Uterus (tissue), 4 donors: ENCODE data around the gene MFAP4. TPM values are rescaled to one million over a fixed set of nuclear protein-coding genes. Genes with fewer than 3 reads are reported as not detected.
A peak's percentile ranks its signal among the peaks of the same experiment; 100 is the strongest.

Experiments
- DNase-seq, 2 donors: peaks; one replicate each; pipeline ENCODE4 v3.0.0-alpha.2; 2019 to 2020
- H3K27ac ChIP-seq, 2 donors: fragments of 200-600 bp; sonication (generic); 1 replicate in 1 of 2; 2 replicates in 1 of 2; pipeline ENCODE4 v1.5.1; 2016 to 2018
- H3K27me3 ChIP-seq, 2 donors: fragments of 200-600 bp; sonication (generic); one replicate each; pipeline ENCODE4 v1.5.1; 2018 to 2019; ENCODE audit warnings: control low read depth in 1 of 2
- H3K36me3 ChIP-seq, 2 donors: fragments of 200-600 bp; sonication (generic); one replicate each; pipeline ENCODE4 v1.5.1; 2019; ENCODE audit warnings: control low read depth in 1 of 2
- H3K4me1 ChIP-seq, 2 donors: fragments of 200-600 bp; sonication (generic); one replicate each; pipeline ENCODE4 v1.5.1; 2018 to 2019; ENCODE audit warnings: control low read depth in 1 of 2
- H3K4me3 ChIP-seq, 2 donors: fragments of 200-600 bp; sonication (generic); 1 replicate in 1 of 2; 2 replicates in 1 of 2; pipeline ENCODE4 v1.5.1; 2018 to 2019; ENCODE audit warnings: mild to moderate bottlenecking in 1 of 2
- H3K9me3 ChIP-seq, 2 donors: fragments of 200-600 bp; sonication (generic); one replicate each; pipeline ENCODE4 v1.5.1; 2019; ENCODE audit warnings: control low read depth in 1 of 2
- POLR2A ChIP-seq, 2 donors: fragments of 450-650 bp; IDR thresholded peaks; one replicate each; pipeline ENCODE4 v1.6.1; 2016; ENCODE audit warnings: antibody characterized with exemption in 2 of 2, mild to moderate bottlenecking in 1 of 2, moderate library complexity in 1 of 2
- intact Hi-C: fragments of 100-400 bp; cut with DNase I; formaldehyde crosslinking; loops from one replicate; pipeline ENCODE4 v1.15.1; 2023; ENCODE audit warnings: low total_unique reads
- total RNA-seq, 4 donors: library from RNA; depleted of rRNA in 3 of 4; stranded (reverse); fragments of >200 nt in 3 of 4; gene quantifications; one replicate each; pipeline versions ENCODE4 v1.1.0 to v1.2.4, GENCODE V29; 2014 to 2023
- TF ChIP-seq, protein P1 (sequence below), 4 experiments: fragments of 200-600 bp in 2 of 4; fragments of 450-650 bp in 2 of 4; sonication (generic) in 2 of 4; IDR thresholded peaks; one replicate each; pipeline ENCODE4 v1.5.1; 2016 to 2019; ENCODE audit warnings: antibody characterized with exemption in 4 of 4, mild to moderate bottlenecking in 2 of 4, moderate library complexity in 1 of 4
- donor health status: DM: yes; HTN: yes; CAD: no.

Gene MFAP4
- total RNA-seq, 4 donors from 2014 or later, result 81.2 to 149 (median 117) TPM

DNA sequence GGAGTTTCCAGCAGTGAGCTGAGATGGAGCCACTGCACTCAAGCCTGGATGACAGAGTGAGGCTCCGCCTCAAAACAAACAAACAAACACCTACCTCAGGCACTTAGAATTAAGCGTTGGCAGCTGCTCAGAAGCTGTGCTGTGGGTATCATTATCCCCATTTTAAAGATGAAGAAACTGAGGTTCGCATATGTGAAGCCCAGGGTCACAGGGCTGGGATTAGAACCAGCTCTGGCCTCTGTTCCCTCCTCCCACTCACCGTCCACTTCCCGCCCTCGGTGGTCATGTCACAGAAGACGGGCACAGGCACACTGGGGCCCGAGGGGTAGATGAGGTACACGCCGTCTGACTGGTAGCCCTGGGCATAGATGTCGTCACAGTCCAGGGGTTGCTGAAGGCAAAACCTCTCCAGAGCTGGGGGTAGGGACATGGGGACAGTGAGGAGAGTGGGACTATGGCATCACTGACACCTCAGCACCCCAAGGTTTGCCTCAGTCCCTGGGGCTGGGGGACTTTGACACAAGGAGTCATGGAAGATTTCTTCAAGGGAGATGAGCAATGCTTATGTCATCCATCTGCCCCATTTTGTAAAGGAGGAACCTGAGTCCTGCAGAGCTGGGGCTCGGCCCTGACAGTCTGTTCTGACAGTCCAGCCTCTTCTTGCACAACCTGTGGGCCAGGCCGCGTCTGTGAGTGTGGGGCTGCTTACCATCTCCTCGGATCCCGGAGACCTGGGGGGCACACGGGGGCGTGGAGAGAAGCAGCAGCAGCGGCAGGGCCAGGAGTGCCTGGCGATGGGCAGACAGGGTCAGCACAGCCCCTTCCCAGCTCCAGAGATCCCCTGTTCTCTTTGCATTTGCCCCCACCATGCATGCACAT lies 700 bp downstream of the MFAP4 start:
- Histone ChIP-seq H3K9me3 (no peaks in the 10 kb centered on the region), H3K4me3 (peak overlapping the region; percentile 15 to 38), H3K27ac (peak overlapping the region; percentile 91 to 97), H3K4me1 (peaks cover 30 to 32% of the 10 kb centered on the region in 2 donors), H3K27me3 (no peaks in the 10 kb centered on the region), H3K36me3 (no peaks in the 10 kb centered on the region)
- peak; percentile 82 to 91 for DNase-seq
- TF ChIP-seq POLR2A (IDR thresholded peaks at IDR 0.05), result peak in 1 of 2 donors; percentile 16
- TF ChIP-seq, protein P1, sequence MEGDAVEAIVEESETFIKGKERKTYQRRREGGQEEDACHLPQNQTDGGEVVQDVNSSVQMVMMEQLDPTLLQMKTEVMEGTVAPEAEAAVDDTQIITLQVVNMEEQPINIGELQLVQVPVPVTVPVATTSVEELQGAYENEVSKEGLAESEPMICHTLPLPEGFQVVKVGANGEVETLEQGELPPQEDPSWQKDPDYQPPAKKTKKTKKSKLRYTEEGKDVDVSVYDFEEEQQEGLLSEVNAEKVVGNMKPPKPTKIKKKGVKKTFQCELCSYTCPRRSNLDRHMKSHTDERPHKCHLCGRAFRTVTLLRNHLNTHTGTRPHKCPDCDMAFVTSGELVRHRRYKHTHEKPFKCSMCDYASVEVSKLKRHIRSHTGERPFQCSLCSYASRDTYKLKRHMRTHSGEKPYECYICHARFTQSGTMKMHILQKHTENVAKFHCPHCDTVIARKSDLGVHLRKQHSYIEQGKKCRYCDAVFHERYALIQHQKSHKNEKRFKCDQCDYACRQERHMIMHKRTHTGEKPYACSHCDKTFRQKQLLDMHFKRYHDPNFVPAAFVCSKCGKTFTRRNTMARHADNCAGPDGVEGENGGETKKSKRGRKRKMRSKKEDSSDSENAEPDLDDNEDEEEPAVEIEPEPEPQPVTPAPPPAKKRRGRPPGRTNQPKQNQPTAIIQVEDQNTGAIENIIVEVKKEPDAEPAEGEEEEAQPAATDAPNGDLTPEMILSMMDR (IDR thresholded peaks at IDR 0.05), result no peak
- intact Hi-C loops, result no loop called here

DNA sequence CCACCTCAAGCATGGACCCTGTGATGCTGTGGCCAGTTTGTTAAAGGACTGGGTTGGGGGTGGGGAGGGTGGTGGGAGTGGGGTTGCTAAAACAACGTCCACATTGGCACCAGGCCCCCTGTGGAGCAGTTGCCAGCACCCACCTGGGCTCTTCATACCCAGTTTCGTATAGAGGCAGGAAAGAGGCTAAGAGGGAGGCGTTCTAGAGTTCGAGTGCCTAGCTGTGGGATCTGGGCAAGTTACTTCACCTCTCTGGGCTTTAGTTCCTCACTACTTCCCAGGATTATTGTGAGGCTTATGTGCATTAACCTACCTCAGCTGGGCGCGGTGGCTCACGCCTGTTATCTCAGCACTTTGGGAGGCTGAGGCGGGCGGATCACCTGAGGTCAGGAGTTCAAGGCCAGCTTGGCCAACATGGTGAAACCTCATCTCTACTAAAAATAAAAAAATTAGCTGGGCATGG lies 1.4 kb downstream of the MFAP4 start:
- H3K27ac ChIP-seq, result peak overlapping the region; percentile 91 to 97
- H3K36me3 ChIP-seq, result no peaks in the 10 kb centered on the region
- no peak for TF ChIP-seq POLR2A (IDR thresholded peaks at IDR 0.05)
- TF ChIP-seq, protein P1 (IDR thresholded peaks at IDR 0.05), result no peak
- no peak overlapping the region for H3K4me3 ChIP-seq
- DNase-seq, result peak in 1 of 2 donors; percentile 48
- H3K27me3 ChIP-seq, result no peaks in the 10 kb centered on the region
- peaks cover 30 to 32% of the 10 kb centered on the region in 2 donors for H3K4me1 ChIP-seq
- intact Hi-C loops, result no loop called here
- H3K9me3 ChIP-seq, result no peaks in the 10 kb centered on the region

DNA sequence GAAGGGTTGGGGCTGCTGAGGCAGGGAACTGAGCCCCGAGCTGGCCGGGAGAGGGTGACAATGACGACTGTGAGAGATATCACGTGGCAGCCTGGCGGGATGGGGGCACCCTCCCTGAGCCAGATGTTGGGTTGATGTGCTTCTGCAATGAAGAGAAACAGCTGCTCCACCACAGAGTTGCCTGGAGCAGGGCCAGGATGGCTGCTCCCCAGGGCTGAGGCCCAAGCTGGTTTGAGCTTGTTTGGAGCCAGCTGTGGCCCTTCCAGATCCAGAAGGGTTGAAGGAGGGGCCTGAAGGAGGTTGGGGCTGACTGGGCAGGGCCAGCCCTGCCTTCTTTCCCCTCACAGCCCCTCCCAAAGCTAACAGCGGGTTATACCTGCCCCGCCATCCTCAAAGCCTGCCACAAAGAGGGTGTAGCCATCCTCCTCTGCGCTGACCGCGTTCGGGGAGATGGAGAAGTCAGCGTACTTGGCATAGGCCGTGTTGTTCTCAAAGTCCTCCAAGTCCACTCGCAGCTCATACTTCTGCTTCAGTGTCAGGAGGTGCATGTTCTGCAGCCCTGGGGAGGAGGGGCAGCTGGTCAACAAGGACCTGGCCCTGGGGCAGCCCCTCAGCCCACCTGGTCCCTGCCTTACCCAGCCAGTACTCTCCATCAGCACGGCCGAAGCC lies 2.1 kb downstream of the MFAP4 start:
- peak; percentile 91 to 95 for DNase-seq
- intact Hi-C loops, result no loop called here
- peaks cover 26 to 30% of the 10 kb centered on the region in 2 donors for H3K4me1 ChIP-seq
- H3K27me3 ChIP-seq, result no peaks in the 10 kb centered on the region
- H3K27ac ChIP-seq, result peak overlapping the region; percentile 91 to 97
- TF ChIP-seq POLR2A (IDR thresholded peaks at IDR 0.05), result no peak
- TF ChIP-seq, protein P1 (IDR thresholded peaks at IDR 0.05), result no peak
- no peaks in the 10 kb centered on the region for H3K36me3 ChIP-seq
- no peak overlapping the region for H3K4me3 ChIP-seq
- no peaks in the 10 kb centered on the region for H3K9me3 ChIP-seq

DNA sequence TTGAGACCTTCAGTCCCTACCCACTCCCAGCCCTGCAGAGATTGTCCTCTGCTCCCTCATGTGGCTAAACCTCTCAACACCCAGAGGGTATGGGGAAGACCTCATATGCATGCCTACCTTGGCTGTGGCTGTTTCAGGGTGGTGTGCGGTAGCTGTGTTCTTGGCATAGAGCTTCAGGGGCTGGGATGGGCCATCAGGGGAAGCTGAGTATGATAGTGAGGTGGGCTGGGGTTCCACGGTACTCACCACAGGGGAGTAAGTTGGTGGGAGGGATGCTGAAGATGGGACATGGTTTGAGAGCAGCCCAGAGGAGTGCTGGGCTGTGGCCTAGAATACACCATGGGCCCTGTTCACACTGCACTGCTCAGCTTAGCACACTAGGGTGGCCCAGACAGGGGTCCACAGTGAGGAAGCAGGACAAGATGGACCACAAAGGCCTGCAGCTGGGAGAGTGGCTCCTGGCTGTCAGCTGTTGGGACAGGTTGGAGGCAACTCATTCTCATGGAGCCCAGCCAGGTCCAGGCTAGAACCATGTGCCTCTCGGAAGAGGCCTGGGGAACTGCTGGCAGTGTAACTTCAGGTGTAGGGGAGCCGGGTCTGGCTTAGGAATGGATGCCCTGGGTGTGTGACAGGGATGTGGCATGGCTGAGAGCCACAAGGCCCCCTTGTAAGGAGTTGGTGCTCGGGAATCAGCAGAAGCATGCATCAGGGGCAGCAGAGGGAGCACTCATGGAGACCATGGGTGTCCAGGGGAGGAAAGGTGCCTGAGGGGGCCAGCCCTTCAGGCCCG lies 3.1 kb downstream of the MFAP4 start:
- Histone ChIP-seq H3K9me3 (no peaks in the 10 kb centered on the region), H3K4me3 (no peak overlapping the region), H3K27me3 (no peaks in the 10 kb centered on the region), H3K27ac (peak overlapping the region; percentile 91 to 97), H3K4me1 (peaks cover 26 to 30% of the 10 kb centered on the region in 2 donors), H3K36me3 (no peaks in the 10 kb centered on the region)
- DNase-seq, result peak; percentile 46 to 51
- TF ChIP-seq POLR2A (IDR thresholded peaks at IDR 0.05), result no peak
- TF ChIP-seq, protein P1 (IDR thresholded peaks at IDR 0.05), result no peak
- intact Hi-C loops, result no loop called here
